ENCODE results near the gene RASAL2.

DNA sequence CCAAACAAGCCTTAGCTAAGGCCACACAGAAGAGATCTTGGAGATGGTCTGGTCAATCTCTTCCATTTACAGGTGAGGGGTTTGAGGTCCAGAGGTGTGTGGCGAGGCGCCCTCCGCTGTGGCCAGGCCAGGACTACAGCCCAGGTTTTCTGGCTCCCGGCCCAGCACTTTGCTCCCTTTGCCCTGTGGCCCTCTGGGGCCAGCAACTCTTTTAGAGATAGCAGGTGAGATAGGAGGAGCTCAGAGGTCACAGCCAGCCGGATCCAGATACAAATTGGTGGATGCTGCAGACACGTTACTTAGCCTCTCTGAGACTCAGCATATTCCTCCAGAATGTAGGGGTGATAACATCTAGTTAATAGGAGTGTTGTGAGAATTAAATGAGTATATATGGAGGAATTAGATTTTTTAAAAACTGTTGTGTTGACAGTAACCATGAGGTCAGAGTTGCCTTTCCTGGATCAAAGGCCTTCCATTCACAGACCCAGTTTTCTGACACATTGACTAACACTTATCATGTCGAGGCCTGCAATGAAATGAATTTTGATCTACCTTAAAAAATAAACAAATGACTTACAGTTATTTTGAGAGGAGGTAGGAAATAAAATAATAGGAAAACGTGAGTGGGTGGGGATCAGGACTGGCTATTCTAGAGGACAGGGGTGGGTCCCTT, 435.6 kb downstream of the RASAL2 start:
- TF ChIP-seq TBP (optimal IDR thresholded peaks at IDR 0.05; ENCODE audit: low read depth, low read length) (no peak), PHF8 (IDR thresholded peaks at IDR 0.05; ENCODE audit: borderline replicate concordance, low read length) (no peak), POLR2A (conservative IDR thresholded peaks at IDR 0.05) (no peak), DDX20 (tag; IDR thresholded peaks at IDR 0.05; ENCODE audit: low read depth) (no peak), JUND (IDR thresholded peaks at IDR 0.05; ENCODE audit: borderline replicate concordance, low read depth, low read length) (no peak), JUND (tag; IDR thresholded peaks at IDR 0.05; ENCODE audit: borderline replicate concordance, low read depth, low read length) (no peak)

All from K562 (cell line).